HG02981 (cell line): Measurements from ENCODE around the gene ZSCAN10.

ENCODE experiments used
- ATAC-seq: cut with Tn5 transposase; IDR thresholded peaks from one replicate; pipeline ENCODE4 v1.9.1; 2021; ENCODE audit warnings: mild to moderate bottlenecking, moderate library complexity; ENCODE audit not compliant: unreplicated experiment

Gene ZSCAN10

DNA sequence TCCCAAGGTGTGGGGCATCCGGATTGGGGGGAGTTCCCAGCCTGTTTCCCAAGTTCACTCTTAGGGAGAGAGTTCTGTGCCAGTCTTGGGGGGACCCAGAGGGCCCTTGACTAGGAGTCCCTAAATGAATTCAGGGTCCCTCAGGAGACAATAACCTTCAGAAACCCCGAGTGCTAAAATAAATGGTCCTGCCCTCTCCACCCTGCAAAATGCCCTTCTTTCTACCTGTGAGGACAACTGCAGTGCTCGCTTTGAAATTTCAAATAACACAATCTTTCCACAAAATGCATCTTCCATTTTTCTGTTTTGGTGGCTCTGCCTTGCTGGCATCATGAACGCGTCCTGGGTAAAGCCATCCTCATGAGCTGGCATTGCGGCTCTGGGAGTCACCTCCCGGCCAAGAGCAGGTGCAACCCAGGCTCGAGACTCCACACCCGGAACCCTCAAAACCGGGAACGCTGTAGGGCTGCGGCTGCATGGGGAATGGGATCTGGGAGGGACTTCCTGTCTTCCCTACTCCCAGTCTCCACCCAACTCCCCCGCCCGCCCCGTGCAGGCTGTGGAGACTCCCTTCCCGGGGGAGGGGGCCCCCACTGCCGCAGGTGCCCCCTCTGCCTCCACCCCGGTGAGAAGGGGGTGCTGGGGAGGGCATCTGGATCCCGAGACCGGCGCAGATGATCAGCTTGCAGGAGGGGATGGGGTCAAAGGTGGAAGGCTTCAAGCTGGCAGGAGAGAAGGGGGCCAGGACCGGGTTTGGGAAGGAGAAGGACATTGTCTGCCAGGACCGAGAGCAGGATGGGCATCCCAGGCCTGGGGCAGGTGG lies 13.2 kb upstream of the ZSCAN10 start, which contains the start of gene ZNF205:
ZNF205 (plus strand) TSS at position 529 of the 823 bp plus-strand sequence. CDS start 845 bp downstream, outside the sequence.
- ATAC-seq = no peak

DNA sequence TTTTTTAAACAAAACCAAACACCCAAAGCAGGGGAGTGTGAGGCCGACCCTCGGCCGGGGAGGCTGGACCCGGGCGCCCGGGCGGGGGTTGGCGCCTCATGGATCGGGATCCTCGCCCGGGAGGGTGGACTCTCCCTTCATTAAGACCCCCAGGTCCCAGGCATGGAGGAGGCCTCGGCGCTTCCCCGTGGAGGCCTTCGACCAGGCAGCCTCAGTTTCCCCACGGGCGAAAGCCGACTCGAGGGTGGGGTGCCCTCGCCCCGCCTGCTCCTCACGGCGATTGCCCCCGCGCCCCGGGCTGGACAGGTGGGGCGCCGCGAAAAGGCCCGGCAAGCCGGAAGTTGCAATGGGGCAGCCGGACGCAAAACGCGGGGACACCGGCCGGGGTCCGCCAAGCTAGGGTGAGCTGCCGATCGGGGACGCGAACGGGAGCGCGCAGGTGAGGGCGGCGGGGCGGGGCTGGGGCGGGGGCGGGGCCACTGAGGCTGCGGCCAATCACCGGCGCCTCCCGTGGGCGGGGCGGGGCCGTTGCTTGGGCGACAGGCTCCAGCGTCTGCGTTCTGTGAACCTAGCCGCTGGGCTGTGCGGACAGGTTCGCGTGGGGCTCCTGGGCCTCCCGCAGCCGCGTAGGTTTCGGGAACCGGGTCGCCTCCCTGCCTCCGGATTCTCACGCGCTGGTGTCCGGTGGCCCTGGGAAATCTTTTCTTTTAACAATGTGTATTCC lies 7.3 kb upstream of the ZSCAN10 start:
- peak; percentile 79 for ATAC-seq

DNA sequence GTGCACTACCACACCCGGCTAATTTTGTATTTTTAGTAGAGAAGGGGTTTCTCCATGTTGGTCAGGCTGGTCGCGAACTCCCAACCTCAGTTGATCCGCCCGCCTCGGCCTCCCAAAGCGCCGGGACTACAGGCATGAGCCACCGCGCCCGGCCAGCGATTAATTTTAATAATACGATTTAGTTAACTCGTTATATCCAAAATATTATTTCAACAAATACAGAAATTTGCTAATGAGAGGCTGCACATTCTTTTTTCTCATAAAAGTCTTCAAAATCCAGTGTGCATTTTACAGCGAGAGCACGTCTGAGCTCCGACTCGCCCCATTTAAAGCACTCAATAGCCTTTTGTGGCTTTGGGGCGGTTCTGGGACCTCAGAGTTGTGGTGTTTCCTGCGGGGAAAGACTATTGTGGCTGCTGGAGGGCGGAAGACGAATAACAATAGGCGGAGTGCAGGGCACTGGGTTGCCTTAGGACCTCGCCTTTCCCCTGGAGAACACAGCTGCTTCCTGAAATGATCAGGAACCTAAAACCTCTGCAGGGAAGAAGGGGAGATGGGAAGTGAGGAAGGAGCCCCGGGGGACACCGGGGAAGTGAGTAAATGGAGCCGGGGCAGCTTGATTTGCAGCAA lies 2.9 kb upstream of the ZSCAN10 start:
- ATAC-seq = no peak

DNA sequence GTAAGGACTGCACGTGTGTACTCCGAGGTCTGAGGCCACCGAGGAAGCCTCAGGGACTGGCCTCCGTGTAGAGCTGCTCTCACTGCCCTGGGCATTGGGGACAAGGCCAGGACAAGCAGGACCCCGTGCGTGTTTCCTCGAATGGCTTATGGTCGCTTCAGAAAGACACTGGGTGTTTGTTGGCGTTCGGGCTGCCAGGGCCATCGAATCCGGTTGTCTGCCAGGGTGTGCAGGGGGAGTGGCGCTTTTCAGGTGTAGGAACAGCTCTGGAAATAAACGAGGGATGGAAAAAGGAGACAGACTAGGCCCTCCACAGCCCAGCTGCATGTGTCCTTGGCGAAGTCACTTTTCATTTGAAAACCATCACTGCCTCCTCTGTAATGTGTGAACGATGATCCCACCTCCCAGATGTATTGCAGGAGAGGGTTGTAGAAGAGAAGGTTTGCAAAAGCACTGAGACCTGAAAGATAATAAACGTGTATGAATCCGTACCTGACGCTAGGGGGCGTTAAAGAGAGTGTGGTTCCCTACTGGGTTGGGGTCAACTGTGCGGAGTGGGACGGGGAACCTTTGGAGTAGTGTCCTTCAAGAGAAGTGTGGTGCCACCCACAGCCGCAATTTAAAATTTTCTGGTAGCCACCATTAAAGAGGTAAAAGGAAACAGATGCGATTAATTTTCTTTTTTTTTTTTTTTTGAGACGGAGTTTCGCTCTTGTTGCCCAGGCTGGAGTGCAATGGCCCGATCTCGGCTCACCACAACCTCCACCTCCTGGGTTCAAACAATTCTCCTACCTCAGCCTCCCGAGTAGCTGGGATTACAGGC lies 2.1 kb upstream of the ZSCAN10 start:
- no peak for ATAC-seq

DNA sequence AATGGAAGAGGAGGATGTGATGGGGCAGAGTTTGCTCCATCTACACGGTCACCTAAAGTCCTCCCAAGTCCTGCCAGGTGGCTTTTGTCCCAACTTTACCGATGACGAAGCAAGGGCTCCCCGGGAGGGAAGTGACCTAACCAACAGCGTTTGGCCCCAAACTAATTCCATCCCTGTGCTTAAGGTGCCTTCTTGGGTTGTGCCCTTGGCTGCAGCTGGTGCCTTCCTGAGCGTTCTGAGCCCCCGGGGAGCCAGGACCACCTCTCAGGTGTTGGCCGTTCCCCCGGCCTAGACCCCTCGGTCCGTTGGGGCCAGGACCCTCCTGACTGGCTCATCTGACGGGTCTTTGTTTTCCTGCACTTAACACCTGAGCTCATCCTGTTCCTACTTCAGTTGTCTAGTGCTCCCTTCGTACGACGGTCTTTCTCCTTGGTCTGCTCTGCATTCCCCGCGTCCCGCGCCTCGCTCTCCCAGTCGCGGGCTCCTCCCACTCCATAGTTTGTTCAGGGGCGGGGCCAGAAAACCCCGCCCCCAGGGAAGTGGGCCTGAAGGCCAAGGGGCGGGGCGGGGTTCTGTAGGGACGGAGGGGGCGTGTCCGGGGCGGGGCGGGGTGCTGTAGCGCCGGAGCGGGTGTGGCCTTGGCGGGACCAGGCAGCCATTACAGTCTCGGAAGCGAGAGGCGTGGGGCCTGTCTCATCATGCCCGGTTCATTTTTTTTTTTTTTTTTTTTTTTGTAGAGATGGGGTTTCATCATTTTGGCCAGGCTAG lies 822 bp upstream of the ZSCAN10 start:
- no peak for ATAC-seq

DNA sequence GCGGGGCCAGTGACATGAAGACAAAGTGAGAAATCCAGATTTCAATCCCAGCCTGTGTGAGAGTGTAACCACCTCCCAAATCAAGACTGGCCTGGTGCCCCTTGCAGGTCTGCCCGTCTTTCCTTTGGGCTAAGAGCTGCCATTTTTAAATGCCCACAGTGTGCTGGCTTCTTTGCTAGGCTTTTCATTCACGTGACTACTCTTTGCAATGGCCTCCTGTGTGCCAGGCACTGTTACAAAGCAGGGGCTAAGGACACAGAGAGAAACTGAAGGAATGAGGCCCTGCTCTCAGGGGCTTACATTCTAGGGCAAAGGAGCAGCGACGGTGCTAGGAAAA lies 269 bp upstream of the ZSCAN10 start:
- ATAC-seq = no peak

DNA sequence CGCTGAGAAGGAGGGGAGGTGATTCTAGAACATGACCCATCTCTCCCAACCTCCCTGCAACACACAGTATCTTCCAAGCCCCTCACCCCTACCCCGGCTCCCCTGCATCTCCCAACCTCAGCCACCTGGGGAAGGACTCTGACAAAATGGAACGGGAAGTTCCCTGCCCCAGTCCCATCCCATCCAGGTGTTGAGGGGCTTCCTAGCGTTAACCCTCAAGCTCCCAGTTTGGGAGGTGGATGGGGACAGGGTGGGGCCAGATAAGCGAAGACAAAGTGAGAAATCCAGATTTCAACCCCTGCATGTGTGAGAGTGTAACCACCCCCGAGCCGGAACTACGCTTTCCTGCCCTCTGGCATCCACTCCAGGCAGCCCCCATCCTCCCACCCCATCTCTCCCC lies 1.8 kb downstream of the ZSCAN10 start:
- ATAC-seq = no peak

DNA sequence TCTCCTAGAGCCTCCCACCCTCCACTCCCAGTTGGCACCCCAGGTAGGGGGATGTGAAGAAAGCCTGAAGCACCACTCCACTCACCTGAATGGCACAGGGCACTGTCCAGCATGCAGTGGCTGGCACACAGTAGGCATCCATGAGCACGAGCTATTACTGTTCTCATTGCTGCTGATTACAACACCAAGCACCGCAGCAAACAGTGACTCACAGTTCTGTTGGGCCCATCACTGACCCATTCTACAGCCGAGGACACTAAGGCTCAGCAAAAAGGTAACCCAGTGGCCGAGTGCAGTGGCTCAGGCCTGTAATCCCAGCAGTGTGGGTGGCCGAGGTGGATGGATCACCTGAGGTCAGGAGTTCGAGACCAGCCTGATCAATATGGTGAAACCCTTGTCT lies 2.7 kb downstream of the ZSCAN10 start:
- ATAC-seq = no peak

DNA sequence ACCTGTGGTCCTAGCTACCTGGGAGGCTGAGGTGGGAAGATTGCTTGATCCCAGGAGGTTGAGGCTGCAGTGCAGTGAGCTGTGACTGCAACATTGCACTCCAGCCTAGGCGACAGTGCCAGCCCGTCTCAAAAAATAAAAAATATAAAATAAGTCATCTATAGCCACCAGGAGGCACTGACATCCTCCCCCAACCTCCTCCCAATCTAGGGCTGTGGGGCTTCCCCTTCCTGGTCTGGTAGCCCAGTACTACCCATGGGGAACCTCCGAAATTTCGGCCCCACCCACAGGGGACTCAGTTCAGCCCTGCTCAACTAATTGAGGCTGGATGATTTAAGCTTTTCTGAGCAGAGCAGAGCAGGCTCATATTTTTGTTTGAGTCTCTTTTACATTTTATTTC lies 3.2 kb downstream of the ZSCAN10 start:
- peak; percentile 69 for ATAC-seq

DNA sequence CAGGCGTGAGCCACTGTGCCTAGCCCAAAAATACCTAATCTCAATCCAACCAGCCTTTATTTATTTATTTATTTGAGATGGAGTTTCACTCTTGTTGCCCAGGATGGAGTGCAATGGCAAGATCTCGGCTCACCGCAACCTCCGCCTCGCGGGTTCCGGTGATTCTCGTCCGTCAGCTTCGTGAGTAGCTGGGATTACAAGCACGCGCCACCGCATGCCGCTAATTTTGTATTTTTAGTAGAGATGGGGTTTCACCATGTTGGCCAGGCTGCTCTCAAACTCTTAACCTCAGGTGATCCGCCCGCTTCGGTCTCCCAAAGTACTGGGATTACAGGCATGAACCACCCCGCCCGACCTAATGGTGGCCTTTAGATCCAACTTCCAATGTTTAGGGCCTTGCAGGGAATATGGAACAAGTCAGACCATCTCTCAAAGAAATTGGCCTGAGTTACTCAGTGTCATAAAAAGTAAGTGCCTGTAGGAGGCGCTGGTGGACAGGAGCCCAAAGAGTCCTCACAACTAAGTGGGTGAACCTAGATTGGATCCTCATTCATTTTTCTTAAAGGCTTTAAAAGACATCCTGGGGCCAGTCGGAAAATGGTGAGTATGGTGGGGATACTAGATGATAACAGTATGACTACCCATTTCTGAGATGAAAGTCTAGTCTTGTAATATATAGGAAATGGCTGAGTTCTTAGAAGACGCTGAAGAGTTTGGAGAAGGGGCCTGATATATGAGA lies 4.6 kb downstream of the ZSCAN10 start:
- no peak for ATAC-seq

DNA sequence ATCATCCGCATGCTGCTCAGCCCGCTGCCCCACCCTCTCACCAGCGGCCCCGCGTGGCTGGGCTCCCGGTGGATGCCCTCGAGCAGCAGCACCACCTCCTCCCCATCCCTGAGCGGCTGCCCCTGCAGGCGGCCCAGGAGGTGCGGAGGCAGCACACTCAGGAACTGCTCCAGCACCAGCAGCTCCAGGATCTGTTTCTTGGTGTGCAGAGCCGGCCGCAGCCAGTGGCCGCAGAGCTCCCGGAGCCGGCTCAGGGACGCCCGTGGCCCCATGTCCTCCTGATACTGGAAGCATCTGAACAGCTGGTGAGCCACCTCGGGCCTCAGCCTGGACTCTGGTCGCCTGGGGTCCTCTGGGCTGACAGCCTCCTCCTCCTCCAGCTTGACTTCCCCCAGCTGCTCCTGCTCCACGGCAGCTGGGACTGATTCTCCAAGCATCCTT lies 6.6 kb downstream of the ZSCAN10 start:
- no peak for ATAC-seq

DNA sequence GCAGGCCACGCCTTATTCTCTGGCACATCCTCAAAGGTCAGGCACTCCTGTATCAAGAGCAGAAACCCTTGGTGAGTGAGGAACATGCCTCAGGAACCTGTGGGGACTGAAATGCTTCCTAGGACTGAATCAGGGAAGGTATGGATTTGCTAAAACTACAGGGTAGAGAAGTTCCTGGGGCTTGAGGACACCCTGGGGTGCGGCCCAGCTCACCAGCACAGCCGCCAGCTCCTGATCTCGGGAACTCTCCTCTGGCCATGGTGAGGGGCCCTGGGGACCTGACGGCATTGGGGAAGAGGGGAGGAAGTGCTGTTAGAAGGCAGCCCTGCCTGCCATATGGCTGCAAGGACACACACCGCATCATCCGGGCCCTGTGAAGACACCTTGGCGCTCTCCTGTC lies 7.5 kb downstream of the ZSCAN10 start:
- no peak for ATAC-seq

DNA sequence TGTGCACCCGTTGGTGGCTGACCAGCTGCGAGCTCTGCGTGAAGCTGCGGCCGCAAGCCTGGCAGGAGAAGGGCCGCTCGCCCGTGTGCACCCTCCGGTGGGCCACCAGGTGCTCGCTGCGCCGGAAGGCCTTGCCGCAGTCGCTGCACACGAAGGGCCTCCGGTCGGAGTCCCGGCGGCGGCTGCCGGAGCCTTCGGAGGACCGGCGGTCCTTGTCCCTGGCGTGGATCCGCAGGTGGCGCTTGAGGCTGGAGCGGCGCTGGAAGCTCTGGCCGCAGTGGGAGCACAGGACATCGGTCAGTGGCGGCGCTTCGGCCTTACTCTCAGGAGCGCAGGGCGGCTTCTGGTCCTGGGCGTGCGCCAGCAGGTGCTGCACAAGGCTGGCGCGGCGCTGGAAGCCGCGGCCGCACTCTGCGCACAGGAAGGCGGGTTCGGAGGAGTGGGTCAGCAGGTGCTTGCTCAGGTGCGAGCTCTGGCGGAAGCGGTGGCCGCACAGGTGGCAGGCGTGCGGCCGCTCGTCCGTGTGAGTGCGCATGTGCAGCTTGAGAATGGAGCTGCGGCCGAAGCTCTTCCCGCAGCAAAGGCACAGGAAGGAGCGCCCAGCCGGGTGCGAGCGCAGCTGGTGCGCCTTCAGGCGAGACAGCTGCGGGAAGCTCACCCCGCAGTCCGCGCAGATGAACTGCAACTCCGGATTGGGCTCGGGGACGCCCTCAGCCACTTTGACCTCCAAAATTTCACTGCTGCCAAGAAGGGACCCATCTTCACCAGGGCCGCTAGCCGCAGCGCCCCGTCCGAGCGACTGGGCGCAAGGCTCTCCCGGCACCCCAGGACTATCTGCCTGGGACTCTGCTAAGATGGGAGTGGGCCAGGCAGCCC lies 9.1 kb downstream of the ZSCAN10 start:
- no peak for ATAC-seq

DNA sequence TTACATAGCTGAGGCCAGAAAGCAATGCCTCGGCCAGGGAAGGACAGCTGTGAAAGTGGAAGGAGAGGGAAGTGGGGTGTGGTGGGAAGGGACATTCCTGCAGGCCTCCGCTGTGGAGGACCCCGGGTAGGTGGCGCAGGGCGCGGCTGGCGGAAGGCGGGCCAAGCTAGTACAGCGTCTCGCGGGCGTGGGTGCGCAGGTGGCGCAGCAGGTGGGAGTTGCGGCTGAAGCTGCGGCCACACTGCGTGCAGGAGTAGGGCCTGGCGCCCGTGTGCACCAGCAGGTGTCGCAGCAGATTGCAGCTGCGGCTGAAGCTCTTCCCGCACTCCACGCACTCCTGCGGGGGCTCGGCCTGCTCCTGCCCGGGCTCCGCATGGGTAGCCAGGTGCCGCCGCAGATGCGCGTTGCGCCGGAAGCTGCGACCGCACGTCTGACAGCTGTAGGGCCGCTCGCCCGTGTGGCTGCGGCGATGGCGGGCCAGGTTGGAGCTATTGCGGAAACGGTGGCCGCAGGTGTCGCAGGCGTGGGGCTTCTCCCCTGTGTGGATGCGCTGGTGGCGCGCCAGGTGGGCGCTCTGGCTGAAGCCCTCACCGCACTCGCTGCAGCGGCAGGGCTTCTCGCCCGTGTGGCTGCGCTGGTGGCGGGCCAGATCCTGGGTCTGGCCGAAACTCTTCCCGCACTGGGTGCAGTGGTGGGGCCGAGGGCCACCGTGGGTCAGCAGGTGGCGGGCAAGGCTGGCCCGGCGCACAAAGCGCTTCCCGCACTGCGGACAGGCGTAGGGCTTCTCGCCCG lies 10.0 kb downstream of the ZSCAN10 start:
- no peak for ATAC-seq

DNA sequence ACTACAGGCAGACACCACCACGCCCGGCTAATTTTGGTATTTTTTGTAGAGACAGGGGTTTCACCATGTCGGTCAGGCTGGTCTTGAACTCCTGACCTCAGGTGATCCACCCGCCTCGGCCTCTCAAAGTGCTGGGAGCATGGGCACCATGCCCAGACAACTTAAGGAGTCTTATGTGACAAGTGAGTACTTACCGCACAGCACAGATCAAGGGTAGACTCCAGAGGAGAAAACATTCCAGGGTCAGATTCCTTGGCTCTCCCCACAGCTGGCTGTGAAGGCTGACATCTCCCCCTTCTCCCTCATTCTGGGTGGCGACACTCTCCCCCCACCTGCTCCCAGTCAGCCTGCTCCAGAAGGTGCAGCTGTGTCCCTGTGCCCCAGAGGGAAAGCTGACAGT lies 10.6 kb downstream of the ZSCAN10 start:
- no peak for ATAC-seq

DNA sequence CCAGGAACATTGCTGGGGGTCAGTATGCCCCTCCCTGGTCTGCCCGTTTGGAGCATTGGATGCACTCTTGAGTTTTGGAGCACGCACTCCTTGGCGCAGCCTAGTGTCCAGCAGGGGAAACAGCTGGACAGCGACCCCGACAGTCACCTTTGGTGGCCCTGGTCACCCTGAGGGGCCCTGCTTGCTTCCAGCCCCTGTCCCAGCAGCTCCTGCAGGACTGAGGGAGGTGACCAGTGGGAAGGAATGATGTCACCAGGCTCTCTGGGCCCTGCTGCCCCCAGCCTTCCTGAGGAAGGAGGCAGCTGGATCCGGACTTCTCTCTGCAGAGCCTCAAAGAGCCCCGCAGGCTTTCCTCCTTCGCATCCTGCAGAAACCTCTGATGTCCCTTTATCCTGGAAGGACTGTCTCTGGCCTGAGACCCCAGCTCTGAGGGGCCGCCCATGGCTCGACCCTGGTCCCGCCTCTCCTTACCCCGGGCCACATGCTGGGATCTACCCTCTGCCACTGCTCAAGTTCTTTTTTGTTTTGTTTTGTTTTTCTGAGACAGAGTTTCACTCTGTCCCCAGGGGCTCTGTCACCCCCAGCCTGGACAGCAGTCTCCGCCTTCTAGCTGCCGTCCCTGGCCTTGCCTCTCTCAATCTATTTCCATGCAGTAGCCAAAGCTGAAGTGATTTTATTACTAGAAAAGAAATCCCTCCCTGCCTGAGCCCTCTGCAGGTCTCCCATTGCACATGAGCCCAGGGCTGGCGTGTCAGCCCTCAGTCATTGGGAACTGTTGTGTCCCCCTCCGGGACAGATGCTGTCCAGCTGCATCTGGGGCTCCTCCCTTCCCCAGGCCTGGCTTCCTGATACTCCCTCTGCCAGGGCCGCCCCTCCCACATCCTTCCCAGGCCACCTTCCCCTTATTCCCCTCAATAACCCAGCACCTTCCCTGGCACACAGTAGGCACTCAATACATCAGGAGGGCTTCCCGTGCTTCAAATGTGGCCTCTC lies 11.6 kb downstream of the ZSCAN10 start:
- ATAC-seq = no peak
